NCI-H345 (cell line): Measurements from ENCODE around the gene P4HB.

ENCODE experiments used
- DNase-seq: peaks from one replicate; lab custom pipeline; 2025; lab: John Stamatoyannopoulos, UW

P4HB gene

DNA sequence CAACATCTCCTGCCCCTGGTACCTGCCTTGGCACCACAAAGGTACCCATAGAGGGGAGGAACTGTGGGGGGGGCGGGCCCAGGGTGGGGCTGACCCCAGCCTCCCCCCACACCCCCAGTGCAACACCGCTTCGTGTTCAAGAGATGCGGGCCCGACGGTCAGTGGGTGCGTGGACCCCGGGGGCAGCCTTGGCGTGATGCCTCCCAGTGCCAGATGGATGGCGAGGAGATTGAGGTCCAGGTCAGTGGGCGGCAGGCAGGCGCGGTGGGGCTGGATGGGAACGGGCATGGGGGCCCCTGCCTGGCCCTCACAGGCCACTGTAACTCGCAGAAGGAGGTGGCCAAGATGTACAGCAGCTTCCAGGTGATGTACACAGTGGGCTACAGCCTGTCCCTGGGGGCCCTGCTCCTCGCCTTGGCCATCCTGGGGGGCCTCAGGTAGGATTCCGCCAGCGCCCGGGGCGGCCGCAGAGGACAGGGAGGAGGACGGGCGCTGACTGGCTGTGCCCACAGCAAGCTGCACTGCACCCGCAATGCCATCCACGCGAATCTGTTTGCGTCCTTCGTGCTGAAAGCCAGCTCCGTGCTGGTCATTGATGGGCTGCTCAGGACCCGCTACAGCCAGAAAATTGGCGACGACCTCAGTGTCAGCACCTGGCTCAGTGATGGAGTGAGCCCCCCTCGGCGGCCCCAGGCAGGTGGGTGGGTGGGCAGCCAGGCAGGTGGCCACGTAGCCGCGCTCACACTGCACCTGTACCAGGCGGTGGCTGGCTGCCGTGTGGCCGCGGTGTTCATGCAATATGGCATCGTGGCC, 49.2 kb downstream of the P4HB start:
- DNase-seq: no peak

DNA sequence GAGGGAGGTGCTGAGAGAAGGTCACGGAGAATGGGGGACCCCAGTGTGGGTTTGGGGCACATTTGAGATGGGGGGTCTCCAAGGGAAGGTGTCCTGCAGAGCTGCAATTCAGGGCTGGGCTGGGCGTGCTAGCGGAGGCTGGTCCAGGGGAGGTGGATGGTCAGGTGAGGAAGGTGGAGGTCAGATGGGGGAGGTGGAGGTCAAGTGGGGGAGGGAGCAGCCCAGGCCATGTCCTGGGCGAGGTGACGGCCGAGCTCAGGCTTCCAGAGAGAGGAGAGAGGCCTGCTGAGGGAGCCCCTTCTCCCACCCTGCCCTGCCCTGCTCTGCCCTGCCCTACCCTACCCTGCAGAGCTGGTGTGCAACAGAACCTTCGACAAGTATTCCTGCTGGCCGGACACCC, 49.9 kb downstream of the P4HB start:
- DNase-seq: no peak

DNA sequence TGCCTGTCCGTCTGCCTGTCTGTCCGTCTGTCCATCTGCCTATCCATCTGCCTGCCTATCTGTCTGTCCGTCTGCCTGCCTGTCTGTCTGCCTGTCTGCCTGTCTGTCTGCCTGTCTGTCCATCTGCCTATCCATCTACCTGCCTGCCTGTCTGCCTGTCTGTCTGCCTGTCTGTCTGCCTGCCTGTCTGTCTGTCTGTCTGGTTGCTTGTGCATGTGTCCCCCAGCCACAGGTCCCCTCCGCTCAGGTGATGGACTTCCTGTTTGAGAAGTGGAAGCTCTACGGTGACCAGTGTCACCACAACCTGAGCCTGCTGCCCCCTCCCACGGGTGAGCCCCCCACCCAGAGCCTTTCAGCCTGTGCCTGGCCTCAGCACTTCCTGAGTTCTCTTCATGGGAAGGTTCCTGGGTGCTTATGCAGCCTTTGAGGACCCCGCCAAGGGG, 50.8 kb downstream of the P4HB start:
- DNase-seq: no peak

DNA sequence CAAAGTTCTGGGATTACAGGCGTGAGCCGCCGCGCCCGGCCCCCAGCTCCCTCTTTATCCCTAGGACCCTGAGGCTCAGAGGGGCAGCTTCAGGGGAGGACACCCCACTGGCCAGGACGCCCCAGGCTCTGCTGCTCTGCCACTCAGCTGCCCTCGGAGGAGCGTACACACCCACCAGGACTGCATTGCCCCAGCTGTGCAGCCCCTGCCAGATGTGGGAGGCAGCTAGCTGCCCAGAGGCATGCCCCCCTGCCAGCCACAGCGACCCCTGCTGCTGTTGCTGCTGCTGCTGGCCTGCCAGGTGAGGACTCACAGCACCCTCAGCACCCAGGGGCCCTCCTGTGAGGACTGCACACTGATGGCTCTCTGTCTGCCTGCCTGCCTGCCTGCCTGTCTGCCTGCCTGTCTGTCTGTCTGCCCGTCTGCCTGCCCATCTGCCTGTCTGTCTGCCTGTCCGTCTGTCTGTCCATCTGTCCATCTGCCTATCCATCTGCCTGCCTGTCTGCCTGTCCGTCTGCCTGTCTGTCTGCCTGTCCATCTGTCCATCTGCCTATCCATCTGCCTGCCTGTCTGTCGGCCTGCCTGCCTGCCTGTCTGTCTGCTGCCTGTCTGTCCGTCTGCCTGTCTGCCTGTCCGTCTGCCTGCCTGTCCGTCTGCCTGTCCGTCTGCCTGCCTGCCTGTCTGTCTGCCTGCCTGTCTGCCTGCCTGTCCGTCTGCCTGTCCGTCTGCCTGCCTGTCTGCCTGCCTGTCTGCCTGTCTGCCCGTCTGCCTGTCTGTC, 51.4 kb downstream of the P4HB start:
- DNase-seq: peak; percentile 26

GRCh38 chr17:81807839-81808238, 52.5 kb downstream of the P4HB start:
- peak; percentile 20 for DNase-seq

DNA sequence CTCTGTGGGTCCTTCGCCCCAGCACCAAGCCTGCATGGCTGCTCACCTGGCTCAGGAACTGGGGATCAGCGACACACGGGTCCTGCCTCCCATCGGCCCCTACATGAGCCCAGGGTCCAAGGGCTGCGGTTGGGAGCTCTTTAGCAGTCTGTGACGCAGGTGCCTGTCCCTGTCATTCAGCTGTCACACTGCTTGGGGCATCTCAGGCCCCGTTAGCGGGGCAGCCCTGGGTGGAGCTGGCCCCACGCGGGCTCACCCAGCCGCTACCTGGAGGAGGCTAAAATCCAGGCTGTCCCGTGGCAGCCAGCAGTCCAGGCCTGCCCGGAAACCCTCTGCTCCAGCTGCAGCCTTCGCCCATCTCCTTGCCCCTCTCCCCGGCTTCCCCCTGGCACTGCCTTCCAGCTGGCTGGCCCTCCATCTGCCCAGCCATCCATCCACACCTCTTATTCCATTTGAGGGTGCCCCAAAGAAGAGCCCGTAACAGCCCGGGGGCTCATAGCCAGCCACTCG, 53.1 kb downstream of the P4HB start:
- DNase-seq: no peak

GRCh38 chr17:81806461-81807209, 53.7 kb downstream of the P4HB start:
- no peak for DNase-seq

DNA sequence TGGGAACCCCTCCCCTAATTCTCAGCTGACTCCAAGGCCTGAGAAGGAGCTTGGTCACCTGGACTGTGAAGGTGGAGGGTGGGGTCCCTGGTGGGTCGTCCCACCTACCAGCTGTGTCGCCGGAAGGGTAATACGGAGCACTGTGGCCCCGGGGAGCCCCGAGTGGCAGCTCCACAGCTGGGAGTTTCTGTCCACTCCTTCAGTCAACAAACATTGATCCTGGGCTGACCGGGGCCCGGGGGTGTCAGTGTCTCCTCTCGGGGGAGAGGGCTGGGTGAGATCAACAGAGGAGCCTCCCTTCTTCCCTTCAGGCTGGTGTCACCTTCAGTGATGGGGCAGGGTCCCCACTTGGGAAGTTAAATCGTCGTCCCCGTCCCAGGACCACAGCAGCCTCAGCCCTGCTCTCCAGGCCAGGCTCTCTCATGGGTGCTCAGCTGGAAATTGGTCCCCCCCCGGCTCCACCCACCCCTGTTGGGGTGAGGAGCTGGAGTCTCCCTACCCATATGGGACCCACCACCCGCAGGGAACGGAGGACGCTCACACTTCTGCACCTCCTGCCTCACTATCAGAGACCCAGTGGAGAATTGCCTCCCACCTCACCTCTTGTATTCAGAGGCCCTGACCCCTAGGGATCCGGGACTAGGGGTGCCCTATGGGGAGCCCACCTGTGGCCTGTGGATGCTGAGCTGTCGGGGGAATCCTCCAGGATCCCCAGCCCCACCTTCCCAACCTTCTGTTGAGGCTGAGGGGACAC, 54.5 kb downstream of the P4HB start:
- no peak for DNase-seq

DNA sequence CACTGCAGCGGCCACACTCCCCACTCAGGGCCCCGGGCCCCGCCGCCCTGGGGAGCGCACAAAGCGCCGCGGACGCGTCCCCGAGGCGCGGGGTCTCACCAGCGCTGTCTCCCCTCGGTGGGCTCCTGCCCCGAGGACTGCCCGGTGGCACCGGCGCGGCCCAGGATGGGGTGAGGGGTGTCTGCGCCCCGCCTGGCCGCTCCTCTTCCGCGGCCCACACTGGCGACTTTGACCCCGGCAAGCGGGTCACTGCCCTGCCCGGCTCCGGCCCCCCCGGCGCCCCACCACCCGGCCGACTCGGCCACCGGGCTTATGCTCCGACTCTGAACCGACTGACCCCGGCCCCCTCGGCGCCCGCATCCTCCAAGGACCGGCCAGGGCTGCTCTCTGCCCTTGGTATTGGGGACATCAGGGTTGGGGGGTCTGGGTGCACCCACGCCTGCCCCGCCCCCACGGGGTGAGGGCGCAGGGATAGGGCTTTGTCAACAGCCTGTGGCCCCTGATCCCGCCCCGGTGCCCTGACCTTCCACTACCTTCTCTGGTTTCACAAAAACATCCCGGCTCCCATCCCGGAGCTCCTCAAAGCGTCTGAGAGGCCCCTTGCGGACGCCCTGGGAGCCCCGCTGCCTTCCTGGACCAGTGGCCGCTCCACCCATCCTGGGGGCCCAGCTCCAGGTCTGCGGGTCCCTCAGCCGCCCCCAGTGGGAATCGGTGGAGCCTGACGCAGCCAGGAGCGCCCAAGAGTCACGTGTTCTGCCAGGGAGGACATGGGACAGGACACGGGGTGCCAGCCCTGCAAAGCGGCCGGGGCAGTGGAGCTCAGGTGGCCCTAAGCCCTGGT, 55.6 kb downstream of the P4HB start:
- no peak for DNase-seq

GRCh38 chr17:81803728-81804558, 56.4 kb downstream of the P4HB start, which contains the start of gene GCGR:
Gene GCGR (plus strand): TSS chr17:81804150. CDS start chr17:81809019, 4,869 bp downstream.
- no peak for DNase-seq

GRCh38 chr17:81802856-81803643, 57.3 kb downstream of the P4HB start:
- no peak for DNase-seq

DNA sequence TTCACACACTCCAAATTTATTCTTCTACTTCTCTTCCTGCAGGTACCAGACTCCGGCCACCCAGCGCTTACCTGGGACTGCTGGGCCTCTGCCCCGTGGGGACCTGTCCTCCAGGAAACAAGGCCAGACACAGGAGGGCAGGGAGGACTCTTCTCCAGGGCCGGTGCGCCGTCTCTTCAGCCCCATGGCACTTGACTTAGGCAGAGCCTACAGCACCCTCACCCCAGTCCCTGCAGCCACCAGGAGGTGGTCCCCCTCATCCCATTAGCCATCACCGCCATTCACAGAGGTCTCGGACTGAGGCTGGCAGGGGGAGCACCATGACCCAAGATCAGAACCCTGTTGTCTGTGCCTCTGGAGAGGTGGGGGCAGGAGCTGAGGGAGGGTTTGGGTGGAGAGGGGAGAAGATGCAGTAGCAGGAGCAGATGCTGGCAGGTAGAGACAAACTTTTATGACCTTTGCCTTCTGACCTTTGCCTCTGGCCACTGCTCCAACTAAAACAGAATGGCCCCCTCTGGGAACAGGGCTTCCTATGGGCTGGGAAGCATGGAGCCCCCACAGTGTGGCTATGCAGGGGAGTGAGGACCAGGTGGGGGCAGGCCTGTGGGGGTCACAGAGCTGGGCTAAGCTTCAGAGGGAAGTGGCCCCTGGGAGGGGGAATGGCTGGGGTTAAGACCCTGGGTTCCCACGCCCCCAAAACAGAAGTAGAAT, 58.1 kb downstream of the P4HB start:
- no peak for DNase-seq

- no peak for DNase-seq
Measured at GRCh38 chr17:81801327-81801726, 59.0 kb downstream of the P4HB start.

DNA sequence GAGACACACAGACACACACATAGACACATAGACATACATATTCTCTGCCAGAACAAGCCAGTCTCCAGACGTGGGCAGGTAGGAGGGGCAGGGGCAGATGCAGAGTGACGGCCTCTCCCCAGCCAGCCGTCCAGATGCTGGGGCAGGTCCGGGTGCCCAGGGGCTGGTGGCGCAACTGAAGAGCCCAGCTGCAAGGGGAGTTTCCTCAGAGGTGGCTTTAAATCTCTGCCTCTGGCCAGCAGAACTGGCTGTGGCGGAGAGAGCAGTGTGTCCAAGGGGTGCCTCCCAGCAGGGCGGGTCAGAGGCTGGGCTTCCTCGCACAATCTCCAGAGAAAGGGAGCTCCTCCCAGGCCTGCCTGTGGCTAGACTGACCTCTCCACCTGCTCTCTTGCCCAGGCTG, 65.8 kb downstream of the P4HB start:
- no peak for DNase-seq

- DNase-seq: no peak
Measured at GRCh38 chr17:81794074-81794476, 66.3 kb downstream of the P4HB start.
